ENCODE results near the gene JAM3. TPM values are rescaled to one million over a fixed set of nuclear protein-coding genes. Genes with fewer than 3 reads are reported as not detected.

The JAM3 gene
- total RNA-seq, 1 experiment from 2014 or later = 9.0 TPM

- no peaks in the 10 kb centered on the region for H3K36me3 ChIP-seq (ENCODE audit: insufficient read depth, low read length, poor library complexity, severe bottlenecking)
- TF ChIP-seq EZH2 (IDR thresholded peaks at IDR 0.05; ENCODE audit: borderline replicate concordance, low read depth, low read length, poor library complexity, severe bottlenecking) (no peak), CTCF (conservative IDR thresholded peaks at IDR 0.05; ENCODE audit: low read depth, low read length) (no peak)
- POLR2A ChIA-PET (ENCODE audit: low non-redundant PET) = no interaction called here
- H3K27ac ChIP-seq (ENCODE audit: low read depth, low read length, poor library complexity, severe bottlenecking) = no peak overlapping the region
- no peaks in the 10 kb centered on the region for H3K4me1 ChIP-seq (ENCODE audit: insufficient read depth, low read length, poor library complexity, severe bottlenecking)
- intact Hi-C loops (cut with micrococcal nuclease; ENCODE audit: unreplicated experiment) = no loop called here
- CTCF ChIA-PET = no interaction called here
- BruUV-seq (replicated peaks) = no TSS peak
- no peak overlapping the region for H3K4me3 ChIP-seq (ENCODE audit: low read depth, low read length, poor library complexity, severe bottlenecking)
- DNase-seq (ENCODE audit: low spot score) = no peak
- no peaks in the 10 kb centered on the region for H3K9me3 ChIP-seq (ENCODE audit: low read depth, low read length, poor library complexity, severe bottlenecking)
- H3K27me3 ChIP-seq (replicated peaks; ENCODE audit: insufficient read depth, low read depth, low read length, poor library complexity) = no peaks in the 10 kb centered on the region
Observed at GRCh38 chr11:134025082-134025429, 43.8 kb upstream of the JAM3 start.

- BruUV-seq (replicated peaks) = no TSS peak
- H3K9me3 ChIP-seq (ENCODE audit: low read depth, low read length, poor library complexity, severe bottlenecking) = no peaks in the 10 kb centered on the region
- no peak for TF ChIP-seq CTCF (conservative IDR thresholded peaks at IDR 0.05; ENCODE audit: low read depth, low read length)
- TF ChIP-seq EZH2 (IDR thresholded peaks at IDR 0.05; ENCODE audit: borderline replicate concordance, low read depth, low read length, poor library complexity, severe bottlenecking) = no peak
- no peak overlapping the region for H3K27ac ChIP-seq (ENCODE audit: low read depth, low read length, poor library complexity, severe bottlenecking)
- no peaks in the 10 kb centered on the region for H3K4me1 ChIP-seq (ENCODE audit: insufficient read depth, low read length, poor library complexity, severe bottlenecking)
- no peaks in the 10 kb centered on the region for H3K36me3 ChIP-seq (ENCODE audit: insufficient read depth, low read length, poor library complexity, severe bottlenecking)
- CTCF ChIA-PET = no interaction called here
- POLR2A ChIA-PET (ENCODE audit: low non-redundant PET) = no interaction called here
- DNase-seq (ENCODE audit: low spot score) = no peak
- no peak overlapping the region for H3K4me3 ChIP-seq (ENCODE audit: low read depth, low read length, poor library complexity, severe bottlenecking)
- H3K27me3 ChIP-seq (replicated peaks; ENCODE audit: insufficient read depth, low read depth, low read length, poor library complexity) = no peaks in the 10 kb centered on the region
- intact Hi-C loops (cut with micrococcal nuclease; ENCODE audit: unreplicated experiment) = no loop called here
Observed at GRCh38 chr11:134026655-134027343, 42.1 kb upstream of the JAM3 start.

- no peaks in the 10 kb centered on the region for H3K9me3 ChIP-seq (ENCODE audit: low read depth, low read length, poor library complexity, severe bottlenecking)
- intact Hi-C loops (cut with micrococcal nuclease; ENCODE audit: unreplicated experiment) = no loop called here
- no peak for DNase-seq (ENCODE audit: low spot score)
- ChIA-PET POLR2A (ENCODE audit: low non-redundant PET) (no interaction called here), CTCF (no interaction called here)
- H3K4me3 ChIP-seq (ENCODE audit: low read depth, low read length, poor library complexity, severe bottlenecking) = no peak overlapping the region
- no peaks in the 10 kb centered on the region for H3K27me3 ChIP-seq (replicated peaks; ENCODE audit: insufficient read depth, low read depth, low read length, poor library complexity)
- H3K4me1 ChIP-seq (ENCODE audit: insufficient read depth, low read length, poor library complexity, severe bottlenecking) = no peaks in the 10 kb centered on the region
- no peak overlapping the region for H3K27ac ChIP-seq (ENCODE audit: low read depth, low read length, poor library complexity, severe bottlenecking)
- H3K36me3 ChIP-seq (ENCODE audit: insufficient read depth, low read length, poor library complexity, severe bottlenecking) = no peaks in the 10 kb centered on the region
- BruUV-seq (replicated peaks) = no TSS peak
- TF ChIP-seq CTCF (conservative IDR thresholded peaks at IDR 0.05; ENCODE audit: low read depth, low read length) (no peak), EZH2 (IDR thresholded peaks at IDR 0.05; ENCODE audit: borderline replicate concordance, low read depth, low read length, poor library complexity, severe bottlenecking) (no peak)
Observed at GRCh38 chr11:134027671-134028070, 41.2 kb upstream of the JAM3 start.

All from A673 (cell line).